GM10248 (cell line): ENCODE data around the gene ZNF883.
"Not testable (repeated sequence)": the region's sequence is repeated elsewhere in the genome, so short reads cannot be mapped to it uniquely, and the experiment has no call there.

Experiments
- CTCF ChIA-PET: fragments of 300-600 bp; sonication (Branson Sonifier 250); formaldehyde crosslinking; extraction: SDS; loops from one replicate; lab custom pipeline; 2021; ENCODE audit warnings: antibody characterized with exemption; lab: Yijun Ruan, JAX
- POLR2A ChIA-PET: fragments of 350-650 bp; sonication (Branson Sonifier 250); formaldehyde crosslinking; extraction: SDS; loops from one replicate; lab custom pipeline; 2020; ENCODE audit warnings: antibody characterized with exemption; lab: Yijun Ruan, JAX
- DNase-seq: peaks from one replicate; pipeline ENCODE4 v3.0.0; 2012; ENCODE audit errors: extremely low spot score
- TF ChIP-seq, protein P1 (sequence below): IDR thresholded peaks from 2 replicates; pipeline ENCODE4 v1.5.1; 2012; ENCODE audit warnings: mild to moderate bottlenecking, low read depth; ENCODE audit errors: extremely low read depth, missing control alignments, control extremely low read depth

Gene ZNF883

DNA sequence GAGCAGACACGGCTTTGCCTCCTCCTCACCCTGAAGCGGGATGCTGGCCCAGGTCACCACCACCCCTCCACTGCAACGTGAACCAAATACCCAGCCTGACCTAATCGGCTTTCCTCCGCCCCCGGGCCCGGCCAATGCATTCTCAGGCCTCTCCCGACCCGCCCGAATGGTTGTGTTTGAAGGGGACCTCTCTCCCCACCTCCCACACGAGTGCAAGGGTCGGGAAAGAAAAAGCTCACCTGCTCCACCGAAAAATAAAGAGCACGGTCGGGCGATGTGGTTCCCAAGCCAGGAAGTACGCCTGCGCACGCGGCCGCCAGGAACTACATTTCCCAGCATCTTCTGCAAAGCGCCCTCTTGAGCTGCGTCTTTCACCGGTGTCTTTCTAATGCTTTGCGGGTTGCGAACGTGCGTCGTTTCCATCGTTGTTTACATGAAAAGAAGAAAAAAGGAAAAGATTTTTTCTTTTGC, at the start of gene ZNF883:
ZNF883 (minus strand) TSS at position 282 of the 471 bp plus-strand sequence.
- peak; percentile 7 for DNase-seq
- TF ChIP-seq, protein P1, sequence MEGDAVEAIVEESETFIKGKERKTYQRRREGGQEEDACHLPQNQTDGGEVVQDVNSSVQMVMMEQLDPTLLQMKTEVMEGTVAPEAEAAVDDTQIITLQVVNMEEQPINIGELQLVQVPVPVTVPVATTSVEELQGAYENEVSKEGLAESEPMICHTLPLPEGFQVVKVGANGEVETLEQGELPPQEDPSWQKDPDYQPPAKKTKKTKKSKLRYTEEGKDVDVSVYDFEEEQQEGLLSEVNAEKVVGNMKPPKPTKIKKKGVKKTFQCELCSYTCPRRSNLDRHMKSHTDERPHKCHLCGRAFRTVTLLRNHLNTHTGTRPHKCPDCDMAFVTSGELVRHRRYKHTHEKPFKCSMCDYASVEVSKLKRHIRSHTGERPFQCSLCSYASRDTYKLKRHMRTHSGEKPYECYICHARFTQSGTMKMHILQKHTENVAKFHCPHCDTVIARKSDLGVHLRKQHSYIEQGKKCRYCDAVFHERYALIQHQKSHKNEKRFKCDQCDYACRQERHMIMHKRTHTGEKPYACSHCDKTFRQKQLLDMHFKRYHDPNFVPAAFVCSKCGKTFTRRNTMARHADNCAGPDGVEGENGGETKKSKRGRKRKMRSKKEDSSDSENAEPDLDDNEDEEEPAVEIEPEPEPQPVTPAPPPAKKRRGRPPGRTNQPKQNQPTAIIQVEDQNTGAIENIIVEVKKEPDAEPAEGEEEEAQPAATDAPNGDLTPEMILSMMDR, result no peak
- ChIA-PET CTCF (no interaction called here), POLR2A (no interaction called here)

DNA sequence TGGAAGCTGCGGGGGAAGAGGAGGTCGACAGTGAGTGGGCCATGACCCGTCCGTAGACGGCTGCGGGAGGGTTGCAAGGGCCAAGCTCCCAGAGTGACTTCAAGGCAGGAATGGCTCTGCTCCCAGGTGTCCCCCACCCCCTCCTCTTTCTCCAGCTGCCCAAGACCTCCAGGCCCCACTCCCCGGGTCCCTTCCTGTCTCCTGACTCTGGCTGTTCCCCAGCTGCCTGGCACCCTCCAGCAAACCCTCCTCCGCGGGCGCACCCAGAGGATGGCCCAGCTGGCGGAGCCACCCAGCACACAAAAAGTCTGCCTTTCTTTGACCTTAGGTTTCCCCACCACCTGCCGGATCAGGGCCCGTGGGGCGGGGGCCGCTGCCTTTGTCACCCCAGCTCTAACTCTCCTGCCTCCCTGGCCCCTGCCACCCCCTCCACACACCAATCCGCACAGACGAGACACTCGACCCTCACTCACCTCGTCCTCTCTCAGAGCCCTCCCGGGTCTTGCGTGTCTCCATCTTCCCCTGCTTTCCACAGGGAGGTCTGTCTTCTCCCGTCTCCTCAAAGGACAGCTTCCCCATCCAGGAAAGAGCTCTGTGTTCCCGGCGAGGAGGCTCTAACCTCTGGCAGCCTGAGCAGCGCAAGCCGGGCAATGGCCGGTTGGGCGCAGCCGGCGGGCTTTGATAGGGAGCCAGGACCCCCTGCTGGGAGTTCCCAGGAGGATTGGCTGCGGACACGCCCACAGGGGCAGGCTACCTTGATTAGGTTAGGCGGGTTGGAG, 49.3 kb upstream of the ZNF883 start:
- CTCF ChIA-PET, POLR2A ChIA-PET, DNase-seq: not testable (repeated sequence)

DNA sequence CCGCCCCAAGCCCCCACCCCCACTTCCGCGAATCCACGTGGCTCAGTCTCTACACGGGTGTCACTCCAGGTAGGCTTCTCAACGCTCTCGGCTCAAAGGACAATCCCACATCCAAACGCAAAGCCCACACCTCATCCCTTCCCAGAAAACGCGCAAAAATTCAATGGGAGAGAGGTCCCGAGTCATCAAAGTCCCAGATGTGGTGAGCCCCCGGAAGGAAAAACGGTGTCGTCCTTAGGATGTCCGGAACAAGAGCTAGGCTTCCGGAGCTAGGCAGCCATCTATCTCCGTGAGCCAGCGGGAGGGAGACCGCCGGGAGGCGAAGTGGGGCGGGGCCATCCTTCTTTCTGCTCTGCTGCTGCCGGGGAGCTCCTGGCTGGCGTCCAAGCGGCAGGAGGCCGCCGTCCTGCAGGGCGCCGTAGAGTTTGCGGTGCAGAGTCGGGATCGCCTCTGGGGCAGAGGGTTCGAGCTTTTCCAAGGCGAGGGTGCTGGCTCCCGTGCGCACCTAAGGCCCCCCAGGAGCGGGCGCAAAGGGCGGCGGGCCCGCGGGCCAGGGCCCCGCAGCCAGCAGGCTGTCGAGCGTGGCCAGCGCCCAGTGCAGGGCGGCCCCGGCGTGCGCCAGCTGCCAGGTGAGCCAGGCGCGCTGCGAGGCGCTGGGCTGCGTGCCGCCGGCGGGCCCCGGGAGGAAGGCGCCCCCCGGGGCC, 47.7 kb upstream of the ZNF883 start:
- CTCF ChIA-PET, DNase-seq, POLR2A ChIA-PET: not testable (repeated sequence)

DNA sequence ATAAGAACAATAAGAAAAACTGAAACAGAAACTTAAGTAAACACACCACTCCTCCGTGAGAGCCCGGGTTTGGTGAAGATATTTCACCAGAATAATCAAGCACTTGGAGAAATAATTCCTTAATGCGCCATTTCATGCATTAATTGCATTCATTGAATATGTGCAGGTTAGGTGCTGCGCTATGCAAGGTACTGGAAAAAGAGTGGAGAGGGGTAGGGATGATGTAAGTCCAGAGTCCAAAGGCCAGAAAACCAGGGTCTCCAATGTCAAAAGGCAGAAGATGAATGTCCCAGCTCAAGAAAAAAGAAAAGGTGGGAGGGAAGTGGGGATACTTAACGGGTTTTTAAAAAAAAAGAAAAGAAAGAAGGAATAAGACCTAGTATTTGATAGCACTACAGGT, 45.2 kb upstream of the ZNF883 start:
- ChIA-PET POLR2A (no interaction called here), CTCF (no interaction called here)
- DNase-seq, result no peak
- TF ChIP-seq, protein P1, result no peak

DNA sequence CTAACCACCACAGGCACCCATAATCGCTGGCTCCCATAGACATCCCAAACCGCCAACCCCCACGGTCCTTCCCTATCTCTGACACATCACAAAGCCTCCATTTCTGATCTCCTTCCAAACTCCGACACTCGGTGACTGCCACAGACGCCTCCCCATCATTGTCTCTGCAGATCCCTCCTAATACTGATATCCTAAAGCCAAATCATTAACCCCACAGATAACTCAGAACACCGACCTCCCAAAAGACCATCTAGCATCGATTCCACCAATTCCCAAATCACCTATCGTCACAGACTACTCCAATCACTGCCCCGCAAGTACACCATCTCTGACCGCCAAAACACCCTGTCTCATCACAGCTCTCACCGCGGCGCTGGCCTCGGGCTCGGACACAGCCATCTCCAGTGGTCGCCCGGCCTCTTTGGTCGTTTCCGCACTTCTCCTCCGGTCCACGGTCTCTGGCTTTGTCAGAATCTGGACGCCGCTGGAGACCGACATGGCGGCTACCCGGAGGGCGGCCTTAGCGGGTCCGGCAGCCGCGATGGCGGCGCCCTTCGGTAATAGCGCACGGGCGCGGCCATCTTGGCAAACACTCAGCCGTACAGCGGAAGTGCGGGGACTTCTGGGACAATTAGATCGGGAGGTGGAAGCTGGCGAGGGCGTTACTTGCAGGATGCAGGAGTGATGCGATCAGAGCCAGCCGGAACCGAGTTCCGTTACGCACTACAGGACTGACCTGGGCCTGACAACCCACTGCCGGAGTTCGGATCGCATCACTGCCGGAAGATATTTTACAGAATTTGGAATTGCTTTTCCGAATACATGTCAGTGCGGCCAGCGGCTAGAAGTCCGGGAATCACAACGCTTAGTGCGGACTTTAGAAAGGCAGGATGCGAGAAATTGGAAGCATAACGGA, 44.5 kb upstream of the ZNF883 start, which contains the start of gene ZFP37:
ZFP37 (minus strand) TSS at position 534 of the 916 bp plus-strand sequence; CDS start at position 498, 36 bp downstream.
- ChIA-PET CTCF (no interaction called here), POLR2A (no interaction called here)
- TF ChIP-seq, protein P1, result no peak
- DNase-seq, result peak; percentile 81

DNA sequence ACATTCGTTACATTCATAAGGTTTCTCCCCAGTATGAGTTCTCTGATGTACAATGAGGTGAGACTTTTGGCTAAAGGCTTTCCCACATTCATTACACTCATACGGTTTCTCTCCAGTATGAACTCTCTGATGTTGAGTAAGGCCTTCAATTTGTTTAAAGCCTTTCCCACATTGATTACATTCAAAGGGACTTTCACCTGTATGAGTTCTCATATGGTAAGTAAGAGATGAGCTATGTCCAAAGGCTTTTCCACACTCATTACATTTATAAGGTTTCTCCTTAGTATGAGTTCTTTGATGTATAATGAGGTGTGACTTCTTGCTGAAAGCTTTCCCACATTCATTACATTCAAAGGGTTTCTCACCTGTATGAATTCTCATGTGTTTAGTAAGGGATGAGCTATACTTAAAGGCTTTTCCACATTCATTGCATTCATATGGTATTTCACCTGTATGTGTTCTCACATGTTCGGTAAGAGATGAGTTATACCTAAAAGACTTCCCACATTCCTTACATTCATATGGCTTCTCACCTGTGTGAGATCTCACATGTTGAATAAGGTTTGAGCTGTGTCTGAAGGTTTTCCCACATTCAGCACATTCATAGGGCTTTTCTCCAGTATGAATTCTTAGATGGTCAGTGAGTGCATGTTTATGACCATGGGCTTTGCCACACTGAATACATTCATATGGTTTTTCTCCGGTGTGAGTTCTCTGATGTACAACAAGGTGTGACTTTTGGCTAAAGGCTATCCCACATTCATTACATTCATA, 31.1 kb upstream of the ZNF883 start:
- no peak for DNase-seq
- TF ChIP-seq, protein P1, result no peak
- ChIA-PET POLR2A (no interaction called here), CTCF (interaction anchor here (0.8 kb wide), 1 partner anchor 26 kb away, joined by 3 read pairs; no protein-coding TSS in a partner anchor)
